ENCODE measurements around the gene B3GAT3. TPM values are rescaled to one million over a fixed set of nuclear protein-coding genes. Genes with fewer than 3 reads are reported as not detected.

The B3GAT3 gene
- total RNA-seq, 4 donors from 2014 or later: 29.7 to 51.8 (median 35.2) TPM

- DNase-seq (ENCODE audit: low spot score in 2 of 2): no peak
- 17% methylated on average over 6 to 8 of the region's 15 CpGs for WGBS, 2 donors
- no peak overlapping the region for H3K4me3 ChIP-seq (ENCODE audit: low read depth, poor library complexity, severe bottlenecking)
- intact Hi-C loops (cut with DNase I; ENCODE audit: low total_unique reads): no loop called here
- no peak for TF ChIP-seq POLR2A (IDR thresholded peaks at IDR 0.05)
- no peak for TF ChIP-seq CTCF (IDR thresholded peaks at IDR 0.05)
These were observed 8.5 kb downstream of the B3GAT3 start for GRCh38 chr11:62613291-62613778.

DNA sequence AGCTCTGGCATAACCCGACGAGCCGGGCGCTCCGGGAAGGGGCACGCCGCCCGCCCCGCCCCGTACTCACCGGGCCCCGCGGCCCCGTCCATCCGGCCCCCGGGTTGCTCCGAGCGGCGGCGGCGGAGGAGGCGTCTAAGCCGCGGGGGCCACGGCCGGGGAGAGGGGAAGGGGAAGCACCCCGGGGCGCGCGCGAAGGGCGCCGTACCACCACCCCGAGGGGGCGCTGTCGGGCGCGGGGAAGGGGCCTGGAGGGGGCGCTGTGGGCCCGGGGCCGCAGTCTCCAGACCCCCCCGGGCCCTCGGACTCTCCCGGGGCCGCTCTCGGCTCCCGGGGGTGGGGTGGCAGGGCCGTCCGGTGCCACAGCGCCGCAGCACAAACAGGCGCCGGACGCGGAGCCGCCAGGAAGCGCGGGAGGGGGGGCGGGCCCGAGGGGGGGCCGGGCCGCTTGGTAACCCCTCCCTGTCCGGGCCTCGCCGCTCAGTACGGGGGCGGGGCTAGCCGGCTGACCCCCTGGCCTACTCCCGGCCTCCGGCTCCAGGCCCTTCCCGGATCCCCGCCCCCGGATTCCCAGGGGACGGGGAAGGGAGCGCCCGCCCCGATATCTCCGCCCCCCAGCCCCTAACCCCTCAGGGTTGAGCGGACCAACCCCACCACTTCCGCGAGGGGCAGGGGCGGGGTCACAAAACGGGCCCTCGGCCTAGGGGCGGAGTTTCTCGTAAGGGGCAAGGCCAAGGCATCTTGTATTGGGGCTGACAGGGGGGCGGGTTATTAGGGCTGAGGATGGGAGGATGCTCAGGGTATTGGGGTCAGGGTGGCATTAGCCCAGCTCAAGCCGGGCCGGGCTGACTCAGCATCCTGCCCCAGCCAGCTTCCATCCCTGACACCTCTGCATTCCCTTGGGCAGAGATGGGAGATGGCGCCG lies 9.2 kb downstream of the B3GAT3 start, which contains the start of the genes EML3 and ROM1:
TSS of gene EML3 (minus strand) at position 410 of the 925 bp plus-strand sequence. CDS start at position 92, 318 bp downstream.
TSS of gene ROM1 (plus strand) at position 892 of the 925 bp plus-strand sequence. CDS start at position 917, 25 bp downstream.
- TF ChIP-seq POLR2A (IDR thresholded peaks at IDR 0.05) (no peak), CTCF (IDR thresholded peaks at IDR 0.05) (no peak)
- peak; percentile 88 to 98 for DNase-seq (ENCODE audit: low spot score in 2 of 2)
- intact Hi-C loops (cut with DNase I; ENCODE audit: low total_unique reads): no loop called here
- peak within 1 kb of the TSS; percentile 57 for H3K4me3 ChIP-seq (ENCODE audit: low read depth, poor library complexity, severe bottlenecking)
- 0 to 2% methylated on average over 13 to 48 of the region's 91 CpGs for WGBS, 2 donors

GRCh38 chr11:62611705-62612365 lies 10.0 kb downstream of the B3GAT3 start:
- intact Hi-C loops (cut with DNase I; ENCODE audit: low total_unique reads): no loop called here

GRCh38 chr11:62610814-62611704 lies 10.7 kb downstream of the B3GAT3 start:
- peak overlapping the region; percentile 57 for H3K4me3 ChIP-seq (ENCODE audit: low read depth, poor library complexity, severe bottlenecking)
- WGBS, 2 donors: 69 to 73% methylated on average over 22 to 26 of the region's 28 CpGs
- no peak for TF ChIP-seq CTCF (IDR thresholded peaks at IDR 0.05)
- no peak for TF ChIP-seq POLR2A (IDR thresholded peaks at IDR 0.05)
- no peak for DNase-seq (ENCODE audit: low spot score in 2 of 2)
- intact Hi-C loops (cut with DNase I; ENCODE audit: low total_unique reads): no loop called here

More at GRCh38 chr11:62611705-62612365, 10.0 kb downstream of the B3GAT3 start:
- 0 to 1% methylated on average over 34 of the region's 34 CpGs for WGBS, 2 donors
- H3K4me3 ChIP-seq (ENCODE audit: low read depth, poor library complexity, severe bottlenecking): peak overlapping the region; percentile 57
- DNase-seq (ENCODE audit: low spot score in 2 of 2): peak in 1 of 2 donors; percentile 90
- no peak for TF ChIP-seq POLR2A (IDR thresholded peaks at IDR 0.05)
- no peak for TF ChIP-seq CTCF (IDR thresholded peaks at IDR 0.05)

- 93 to 95% methylated on average over 6 of the region's 6 CpGs for WGBS, 2 donors
- TF ChIP-seq CTCF (IDR thresholded peaks at IDR 0.05): no peak
- no peak for TF ChIP-seq POLR2A (IDR thresholded peaks at IDR 0.05)
- no peak for DNase-seq (ENCODE audit: low spot score in 2 of 2)
- intact Hi-C loops (cut with DNase I; ENCODE audit: low total_unique reads): no loop called here
- no peak overlapping the region for H3K4me3 ChIP-seq (ENCODE audit: low read depth, poor library complexity, severe bottlenecking)
These were observed 11.4 kb downstream of the B3GAT3 start for GRCh38 chr11:62610403-62610802.
